GM12874 (cell line): Measurements from ENCODE around the gene ZNF462.

Experiments
- CTCF ChIP-seq: IDR thresholded peaks from 2 replicates; pipeline ENCODE4 v1.5.1; 2011; ENCODE audit warnings: low read depth, mild to moderate bottlenecking, control low read depth, low read length, moderate library complexity; ENCODE audit not compliant: insufficient read depth

The ZNF462 gene

GRCh38 chr9:106875529-106875928 lies 12.6 kb downstream of the ZNF462 start:
- no peak for TF ChIP-seq CTCF

- no peak for TF ChIP-seq CTCF
Observed at GRCh38 chr9:106877345-106877744, 14.4 kb downstream of the ZNF462 start.

- TF ChIP-seq CTCF, result no peak
Observed at GRCh38 chr9:106878081-106878837, 15.3 kb downstream of the ZNF462 start.

GRCh38 chr9:106878934-106879333 lies 16.0 kb downstream of the ZNF462 start:
- TF ChIP-seq CTCF, result no peak

GRCh38 chr9:106879439-106879882 lies 16.5 kb downstream of the ZNF462 start:
- no peak for TF ChIP-seq CTCF

- TF ChIP-seq CTCF, result no peak
Observed at GRCh38 chr9:106880081-106880480, 17.1 kb downstream of the ZNF462 start.

- no peak for TF ChIP-seq CTCF
Observed at GRCh38 chr9:106880863-106881262, 17.9 kb downstream of the ZNF462 start.

- no peak for TF ChIP-seq CTCF
Observed at GRCh38 chr9:106883030-106883429, 20.1 kb downstream of the ZNF462 start.
